A673 (cell line): ENCODE results near the gene ARHGAP12. TPM values are rescaled to one million over a fixed set of nuclear protein-coding genes. Genes with fewer than 3 reads are reported as not detected.

Source experiments
- BruUV-seq: library from RNA; stranded (reverse); fragments of 400-500 nt; replicated peaks from 2 replicates; lab custom pipeline; 2021; lab: Mats Ljungman, UMichigan
- CTCF ChIA-PET: fragments of 300-600 bp; sonication (Branson Sonifier 250); formaldehyde crosslinking; loops from one replicate; lab custom pipeline; 2022; ENCODE audit warnings: antibody characterized with exemption; lab: Charles Lee
- POLR2A ChIA-PET: fragments of 300-600 bp; sonication (Branson Sonifier 250); formaldehyde crosslinking; loops from one replicate; lab custom pipeline; 2022; ENCODE audit warnings: antibody characterized with exemption; ENCODE audit not compliant: low non-redundant PET; lab: Charles Lee
- DNase-seq: peaks from one replicate; pipeline ENCODE4 v3.0.0-alpha.2; 2015; ENCODE audit warnings: low spot score
- H3K27ac ChIP-seq: fragments of 200-600 bp; sonication (generic); 2 replicates; pipeline ENCODE4 v1.5.1; 2016; ENCODE audit warnings: mixed run types, low read depth, mild to moderate bottlenecking, mixed read lengths, antibody characterized with exemption, low read length; ENCODE audit not compliant: poor library complexity, severe bottlenecking
- H3K27me3 ChIP-seq: fragments of 200-600 bp; sonication (generic); replicated peaks from 2 replicates; pipeline ENCODE4 v1.6.1; 2017; ENCODE audit warnings: mixed run types, low read depth, mild to moderate bottlenecking, mixed read lengths, antibody characterized with exemption, low read length; ENCODE audit not compliant: insufficient read depth, poor library complexity
- H3K36me3 ChIP-seq: fragments of 200-600 bp; sonication (generic); 2 replicates; pipeline ENCODE4 v1.6.1; 2016; ENCODE audit warnings: mixed run types, mild to moderate bottlenecking, mixed read lengths, antibody characterized with exemption, low read length; ENCODE audit not compliant: insufficient read depth, poor library complexity, severe bottlenecking
- H3K4me1 ChIP-seq: fragments of 200-600 bp; sonication (generic); 2 replicates; pipeline ENCODE4 v1.6.1; 2017; ENCODE audit warnings: mixed run types, mild to moderate bottlenecking, mixed read lengths, antibody characterized with exemption, low read length; ENCODE audit not compliant: insufficient read depth, poor library complexity, severe bottlenecking
- H3K4me3 ChIP-seq: fragments of 200-600 bp; sonication (generic); 2 replicates; pipeline ENCODE4 v1.5.1; 2016; ENCODE audit warnings: low read depth, mixed run types, mild to moderate bottlenecking, mixed read lengths, low read length; ENCODE audit not compliant: poor library complexity, severe bottlenecking
- H3K9me3 ChIP-seq: fragments of 200-600 bp; sonication (generic); 2 replicates; pipeline ENCODE4 v1.6.1; 2016; ENCODE audit warnings: mixed run types, low read depth, mild to moderate bottlenecking, mixed read lengths, antibody characterized with exemption, low read length; ENCODE audit not compliant: poor library complexity, severe bottlenecking
- CTCF ChIP-seq: fragments of 300-800, 200-600 bp; sonication (generic); conservative IDR thresholded peaks from 2 replicates; pipeline ENCODE4 v1.5.1; 2017; ENCODE audit warnings: low read depth, mild to moderate bottlenecking, antibody characterized with exemption, low read length, moderate library complexity, mixed read lengths
- EZH2 ChIP-seq: fragments of 200-600 bp; sonication (generic); IDR thresholded peaks from 2 replicates; pipeline ENCODE4 v1.6.1; 2017; ENCODE audit warnings: borderline replicate concordance, low read depth, mild to moderate bottlenecking, mixed read lengths, antibody characterized with exemption, low read length; ENCODE audit not compliant: poor library complexity, severe bottlenecking
- intact Hi-C: fragments of 100-400 bp; cut with micrococcal nuclease; formaldehyde crosslinking; loops from one replicate; pipeline ENCODE4 v1.10.0; 2022; ENCODE audit not compliant: unreplicated experiment
- total RNA-seq: library from RNA; stranded (reverse); gene quantifications from 2 replicates; pipeline ENCODE4 v1.2.3, GENCODE V29; 2021

Gene ARHGAP12
- total RNA-seq, 1 experiment from 2014 or later: 30.0 TPM

DNA sequence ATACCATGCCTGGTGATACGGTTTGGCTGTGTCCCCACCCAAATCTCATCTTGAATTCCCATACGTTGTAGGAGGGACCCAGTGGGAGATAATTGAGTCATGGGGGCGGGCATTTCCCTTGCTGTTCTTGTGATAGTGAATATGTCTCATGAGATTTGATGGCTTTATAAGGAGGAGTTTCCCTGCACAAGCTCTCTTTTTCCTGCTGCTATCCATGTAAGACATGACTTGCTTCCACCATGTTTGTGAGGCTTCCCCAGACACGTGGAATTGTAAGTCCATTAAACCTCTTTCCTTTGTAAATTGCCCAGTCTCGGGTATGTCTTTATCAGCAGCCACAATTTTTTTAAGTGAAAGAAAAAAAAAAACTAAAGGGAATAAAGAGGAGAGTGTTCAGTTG, 152.5 kb downstream of the ARHGAP12 start:
- Histone ChIP-seq H3K4me1 (no peaks in the 10 kb centered on the region), H3K9me3 (no peaks in the 10 kb centered on the region), H3K27ac (no peak overlapping the region), H3K4me3 (no peak overlapping the region), H3K27me3 (no peaks in the 10 kb centered on the region), H3K36me3 (no peaks in the 10 kb centered on the region)
- intact Hi-C loops: no loop called here
- CTCF ChIA-PET: no interaction called here
- TF ChIP-seq EZH2 (no peak), CTCF (no peak)
- DNase-seq: no peak
- BruUV-seq: no TSS peak
- POLR2A ChIA-PET: no interaction called here

DNA sequence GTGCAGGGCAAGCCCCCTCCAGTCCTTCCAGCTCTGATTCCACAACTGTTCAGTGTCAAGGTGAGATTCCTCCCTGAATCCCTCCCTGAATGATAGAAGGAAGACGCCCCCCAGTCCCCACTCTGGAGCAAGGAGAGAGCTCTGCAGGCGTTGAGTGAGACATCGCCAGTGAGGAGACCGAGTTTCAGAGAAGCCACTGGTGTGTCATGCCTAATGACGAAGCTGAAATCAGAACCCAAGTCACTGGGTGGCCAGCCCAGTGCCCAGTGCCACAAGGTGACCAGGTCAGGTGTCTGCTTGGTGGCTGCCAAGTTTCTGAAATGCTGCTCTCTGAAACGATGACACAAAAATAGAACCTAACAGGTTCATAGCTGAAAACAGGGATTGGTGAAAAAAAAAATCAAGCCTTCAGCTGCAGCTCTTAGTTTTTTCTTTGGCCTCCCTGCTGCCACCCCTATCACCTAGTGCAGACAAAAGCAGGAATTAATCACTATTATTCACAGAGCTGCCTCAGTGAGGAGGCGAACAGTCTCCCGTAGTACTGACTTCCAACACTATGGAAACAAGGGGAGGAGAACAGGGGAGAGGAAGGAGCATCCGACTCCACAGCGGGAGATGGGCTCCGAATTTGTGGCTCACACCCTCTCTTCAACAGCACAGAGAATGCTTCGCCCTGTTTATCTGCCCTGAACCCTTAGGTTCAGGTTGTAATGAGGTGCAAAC, 153.5 kb downstream of the ARHGAP12 start:
- intact Hi-C loops: no loop called here
- DNase-seq: no peak
- no peaks in the 10 kb centered on the region for H3K4me1 ChIP-seq
- H3K36me3 ChIP-seq: no peaks in the 10 kb centered on the region
- ChIA-PET POLR2A (interaction anchor here (0.6 kb wide), 1 partner anchor 240 kb away, joined by 3 read pairs; no protein-coding TSS in a partner anchor), CTCF (no interaction called here)
- H3K9me3 ChIP-seq: no peaks in the 10 kb centered on the region
- H3K27me3 ChIP-seq: no peaks in the 10 kb centered on the region
- TF ChIP-seq EZH2 (no peak), CTCF (no peak)
- no peak overlapping the region for H3K4me3 ChIP-seq
- no TSS peak for BruUV-seq
- H3K27ac ChIP-seq: no peak overlapping the region

GRCh38 chr10:31774299-31774900, 154.2 kb downstream of the ARHGAP12 start:
- no peaks in the 10 kb centered on the region for H3K4me1 ChIP-seq
- CTCF ChIA-PET: no interaction called here
- no peak for TF ChIP-seq CTCF
- no peak for TF ChIP-seq EZH2

More at GRCh38 chr10:31774299-31774900, 154.2 kb downstream of the ARHGAP12 start:
- POLR2A ChIA-PET: interaction anchor here (0.6 kb wide), 1 partner anchor 239 kb away, joined by 3 read pairs; no protein-coding TSS in a partner anchor
- no peaks in the 10 kb centered on the region for H3K36me3 ChIP-seq
- no peak for DNase-seq
- H3K9me3 ChIP-seq: no peaks in the 10 kb centered on the region
- H3K27ac ChIP-seq: no peak overlapping the region
- no peak overlapping the region for H3K4me3 ChIP-seq
- intact Hi-C loops: no loop called here
- no TSS peak for BruUV-seq
- H3K27me3 ChIP-seq: no peaks in the 10 kb centered on the region
